Keratinocyte (primary cell): ENCODE results near the gene TBC1D20. TPM values are rescaled to one million over a fixed set of nuclear protein-coding genes. Genes with fewer than 3 reads are reported as not detected.

Source experiments
- DNase-seq: peaks from one replicate; pipeline ENCODE4 v3.0.0-alpha.2; 2011; ENCODE audit warnings: low read depth, missing footprints, low spot score
- FAIRE-seq: peaks from 2 replicates; lab custom pipeline; 2011; peaks lifted over from hg19 to GRCh38; lab: Jason Lieb, UNC
- H2AFZ ChIP-seq: 2 replicates; pipeline ENCODE4 v1.6.0; 2012; ENCODE audit warnings: low read length, control low read depth, inconsistent platforms; ENCODE audit not compliant: control insufficient read depth
- H3K27ac ChIP-seq: 2 replicates; pipeline ENCODE4 v1.5.1; 2011; ENCODE audit warnings: low read length; ENCODE audit not compliant: control insufficient read depth, insufficient read depth
- H3K27me3 ChIP-seq: 3 replicates; pipeline ENCODE4 v1.6.0; 2011; ENCODE audit warnings: low read length; ENCODE audit not compliant: control insufficient read depth, insufficient read depth; ENCODE audit errors: extremely low read depth
- H3K36me3 ChIP-seq, 2 experiments: 2 replicates in 1 of 2; 3 replicates in 1 of 2; pipeline ENCODE4 v1.5.1; 2011; ENCODE audit warnings: low read length in 2 of 2, mild to moderate bottlenecking in 1 of 2; ENCODE audit not compliant: control insufficient read depth in 2 of 2, insufficient read depth in 2 of 2; ENCODE audit errors: extremely low read depth in 1 of 2
- H3K4me1 ChIP-seq: 3 replicates; pipeline ENCODE4 v1.5.1; 2011; ENCODE audit warnings: low read length; ENCODE audit not compliant: control insufficient read depth, insufficient read depth; ENCODE audit errors: extremely low read depth
- H3K4me2 ChIP-seq: 3 replicates; pipeline ENCODE4 v1.6.0; 2011; ENCODE audit warnings: low read depth, low read length; ENCODE audit not compliant: control insufficient read depth, insufficient read depth; ENCODE audit errors: extremely low read depth
- H3K4me3 ChIP-seq, 3 experiments: fragments of 200-600 bp in 1 of 3; sonication (generic) in 1 of 3; 2 replicates in 2 of 3; 3 replicates in 1 of 3; pipeline ENCODE4 v1.5.1; 2011 to 2016; ENCODE audit warnings: low read length in 3 of 3, mild to moderate bottlenecking in 3 of 3, control low read depth in 2 of 3, inconsistent platforms in 1 of 3, low read depth in 1 of 3, mixed read lengths in 1 of 3, mixed run types in 1 of 3, moderate library complexity in 1 of 3; ENCODE audit not compliant: control insufficient read depth in 2 of 3, insufficient read depth in 2 of 3; ENCODE audit errors: extremely low read depth in 1 of 3
- H3K79me2 ChIP-seq: 2 replicates; pipeline ENCODE4 v1.6.0; 2012; ENCODE audit warnings: low read length; ENCODE audit not compliant: control insufficient read depth, insufficient read depth
- H3K9ac ChIP-seq: 3 replicates; pipeline ENCODE4 v1.6.0; 2011; ENCODE audit warnings: low read length; ENCODE audit not compliant: control insufficient read depth, insufficient read depth; ENCODE audit errors: extremely low read depth
- H3K9me1 ChIP-seq: 3 replicates; pipeline ENCODE4 v1.6.0; 2011; ENCODE audit warnings: low read length; ENCODE audit not compliant: control insufficient read depth, insufficient read depth; ENCODE audit errors: extremely low read depth
- H3K9me3 ChIP-seq: 2 replicates; pipeline ENCODE4 v1.5.1; 2012; ENCODE audit warnings: low read depth, low read length; ENCODE audit not compliant: control insufficient read depth
- H4K20me1 ChIP-seq: 3 replicates; pipeline ENCODE4 v1.6.0; 2011; ENCODE audit warnings: low read length; ENCODE audit not compliant: control insufficient read depth, insufficient read depth; ENCODE audit errors: extremely low read depth
- EZH2 ChIP-seq: IDR thresholded peaks from one replicate; pipeline ENCODE4 v1.6.1; 2012; ENCODE audit warnings: inconsistent platforms, mild to moderate bottlenecking, low read length, moderate library complexity
- dilution Hi-C: fragments of 300-500 bp; cut with MboI; formaldehyde crosslinking; loops from one replicate; pipeline ENCODE4 v1.7.0; 2020; ENCODE audit warnings: low sequenced_read_pairs; ENCODE audit not compliant: extremely low pct_ligation_motif_present
- polyA plus RNA-seq, 5 experiments: library from polyadenylated mRNA; depleted of rRNA in 3 of 5; stranded (reverse) in 3 of 5; stranded (forward) in 1 of 5; unstranded in 1 of 5; fragments of >200 nt; gene quantifications; 1 replicate in 1 of 5; 2 replicates in 3 of 5; 3 replicates in 1 of 5; pipeline versions ENCODE4 v1.2.1 to v1.2.3, GENCODE V29; 2011 to 2012; ENCODE audit warnings: missing spikeins in 2 of 5, low read depth in 1 of 5, low replicate concordance in 1 of 5
- TF ChIP-seq, protein P1 (sequence below), 3 experiments: IDR thresholded peaks in 1 of 3; conservative IDR thresholded peaks in 1 of 3; optimal IDR thresholded peaks in 1 of 3; 2 replicates in 2 of 3; 3 replicates in 1 of 3; pipeline versions ENCODE3 to v1.5.1; 2011; ENCODE audit warnings: low read length in 3 of 3, mild to moderate bottlenecking in 3 of 3, moderate library complexity in 2 of 3, control low read depth in 1 of 3, inconsistent platforms in 1 of 3; ENCODE audit not compliant: insufficient read depth in 2 of 3; ENCODE audit errors: extremely low read depth in 1 of 3

The TBC1D20 gene
- polyA plus RNA-seq, 1 donor (not counting 4 experiments of a cell fraction or from before 2014, with no cell fraction given) = 24.5 TPM

DNA sequence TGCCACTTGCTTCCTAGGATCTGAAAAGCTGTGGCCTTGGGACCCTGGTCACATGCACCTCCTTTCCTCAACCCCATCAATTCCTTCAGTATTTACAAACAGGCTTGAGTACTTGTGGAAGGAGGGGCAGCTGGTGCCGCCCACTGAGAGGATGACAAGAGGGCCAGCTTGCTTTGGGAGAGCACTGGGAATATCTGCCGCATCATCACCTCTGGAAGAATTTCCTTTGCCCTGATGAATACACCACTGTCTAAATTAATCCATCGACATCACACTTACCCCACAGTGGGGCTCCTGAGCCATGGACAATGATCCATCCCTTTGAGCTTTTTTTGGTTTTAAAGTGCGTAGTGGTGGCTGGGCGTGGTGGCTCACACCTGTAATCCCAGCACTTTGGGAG is 25.9 kb downstream of the TBC1D20 start:
- H3K4me1 ChIP-seq = peaks cover 5% of the 10 kb centered on the region
- H2AFZ ChIP-seq = no peak overlapping the region
- H3K9ac ChIP-seq = no peak overlapping the region
- H3K9me3 ChIP-seq = no peaks in the 10 kb centered on the region
- DNase-seq (no peak), FAIRE-seq (no peak)
- no peaks in the 10 kb centered on the region for H3K9me1 ChIP-seq
- H4K20me1 ChIP-seq = peaks cover 4% of the 10 kb centered on the region
- H3K4me2 ChIP-seq = no peak overlapping the region
- dilution Hi-C loops = no loop called here
- peaks cover 42 to 51% of the 10 kb centered on the region in 2 experiments for H3K36me3 ChIP-seq
- H3K27ac ChIP-seq = no peak overlapping the region
- no peaks in the 10 kb centered on the region for H3K79me2 ChIP-seq
- H3K4me3 ChIP-seq = no peak overlapping the region
- no peaks in the 10 kb centered on the region for H3K27me3 ChIP-seq
- no peak for TF ChIP-seq EZH2
- TF ChIP-seq, protein P1, sequence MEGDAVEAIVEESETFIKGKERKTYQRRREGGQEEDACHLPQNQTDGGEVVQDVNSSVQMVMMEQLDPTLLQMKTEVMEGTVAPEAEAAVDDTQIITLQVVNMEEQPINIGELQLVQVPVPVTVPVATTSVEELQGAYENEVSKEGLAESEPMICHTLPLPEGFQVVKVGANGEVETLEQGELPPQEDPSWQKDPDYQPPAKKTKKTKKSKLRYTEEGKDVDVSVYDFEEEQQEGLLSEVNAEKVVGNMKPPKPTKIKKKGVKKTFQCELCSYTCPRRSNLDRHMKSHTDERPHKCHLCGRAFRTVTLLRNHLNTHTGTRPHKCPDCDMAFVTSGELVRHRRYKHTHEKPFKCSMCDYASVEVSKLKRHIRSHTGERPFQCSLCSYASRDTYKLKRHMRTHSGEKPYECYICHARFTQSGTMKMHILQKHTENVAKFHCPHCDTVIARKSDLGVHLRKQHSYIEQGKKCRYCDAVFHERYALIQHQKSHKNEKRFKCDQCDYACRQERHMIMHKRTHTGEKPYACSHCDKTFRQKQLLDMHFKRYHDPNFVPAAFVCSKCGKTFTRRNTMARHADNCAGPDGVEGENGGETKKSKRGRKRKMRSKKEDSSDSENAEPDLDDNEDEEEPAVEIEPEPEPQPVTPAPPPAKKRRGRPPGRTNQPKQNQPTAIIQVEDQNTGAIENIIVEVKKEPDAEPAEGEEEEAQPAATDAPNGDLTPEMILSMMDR (optimal IDR thresholded peaks at IDR 0.05 in 1 of 3, IDR thresholded peaks at IDR 0.05 in 1 of 3, conservative IDR thresholded peaks at IDR 0.05 in 1 of 3; ENCODE audit: extremely low read depth in 1 of 3, insufficient read depth in 2 of 3, low read length in 3 of 3) = no peak

DNA sequence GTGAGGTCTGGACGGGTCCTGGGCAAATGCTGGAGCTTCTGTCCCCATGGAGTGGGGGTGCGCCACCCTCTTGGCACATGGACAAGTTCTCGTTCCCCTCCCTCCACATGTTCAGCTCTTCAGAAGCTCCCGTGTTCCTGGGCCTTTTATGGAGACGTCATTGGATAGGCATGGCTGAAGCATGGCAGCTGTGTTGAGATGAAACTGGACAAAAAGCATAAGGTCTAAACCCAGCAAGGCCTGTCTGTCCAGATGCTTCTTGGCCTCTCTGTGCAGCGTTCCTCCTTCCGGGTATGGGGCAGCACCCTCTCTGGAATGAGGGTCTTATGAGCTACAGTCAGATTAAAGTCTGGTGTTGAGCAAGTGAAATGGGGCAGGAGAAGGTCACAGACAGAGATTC is 26.8 kb downstream of the TBC1D20 start:
- peaks cover 4% of the 10 kb centered on the region for H4K20me1 ChIP-seq
- no peak overlapping the region for H2AFZ ChIP-seq
- no peaks in the 10 kb centered on the region for H3K9me1 ChIP-seq
- no peak for TF ChIP-seq EZH2
- TF ChIP-seq, protein P1 (optimal IDR thresholded peaks at IDR 0.05 in 1 of 3, IDR thresholded peaks at IDR 0.05 in 1 of 3, conservative IDR thresholded peaks at IDR 0.05 in 1 of 3; ENCODE audit: extremely low read depth in 1 of 3, insufficient read depth in 2 of 3, low read length in 3 of 3) = no peak
- H3K4me2 ChIP-seq = no peak overlapping the region
- H3K79me2 ChIP-seq = no peaks in the 10 kb centered on the region
- FAIRE-seq (no peak), DNase-seq (no peak)
- no peak overlapping the region for H3K4me3 ChIP-seq
- no peaks in the 10 kb centered on the region for H3K9me3 ChIP-seq
- no peak overlapping the region for H3K27ac ChIP-seq
- H3K27me3 ChIP-seq = no peaks in the 10 kb centered on the region
- no peak overlapping the region for H3K9ac ChIP-seq
- H3K4me1 ChIP-seq = peaks cover 5% of the 10 kb centered on the region
- dilution Hi-C loops = no loop called here
- H3K36me3 ChIP-seq = peaks cover 46 to 53% of the 10 kb centered on the region in 2 experiments
